ENCODE results near the gene DERA.
A peak's percentile ranks its signal among the peaks of the same experiment; 100 is the strongest.
"Not testable (repeated sequence)": the region's sequence is repeated elsewhere in the genome, so short reads cannot be mapped to it uniquely, and the experiment has no call there.

DERA gene

DNA sequence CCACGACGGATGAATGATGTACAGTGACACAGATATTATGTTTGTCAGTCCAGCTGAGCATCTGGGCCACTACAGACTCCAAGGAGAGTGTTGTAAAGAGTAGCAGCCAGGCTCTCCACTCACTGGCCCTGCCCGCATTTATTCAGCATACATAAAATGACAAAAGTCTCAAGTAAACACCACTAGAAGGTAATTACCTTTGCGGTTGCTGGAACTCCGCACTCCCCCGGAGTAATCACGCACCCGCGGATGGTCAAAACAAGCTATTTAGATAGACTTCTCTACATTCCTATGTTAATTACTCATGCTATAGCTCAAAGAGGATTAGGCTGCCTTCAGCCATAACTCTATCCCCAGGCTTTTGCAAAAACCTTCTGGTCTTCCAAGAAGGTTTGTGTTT, 47.8 kb upstream of the DERA start:
- Histone ChIP-seq H3K27me3 (ENCODE audit: low read length) (no peaks in the 10 kb centered on the region), H3F3A (ENCODE audit: insufficient read depth) (no peaks in the 10 kb centered on the region), H3K9me3 (ENCODE audit: insufficient read depth, low read length) (no peaks in the 10 kb centered on the region), H3K79me2 (ENCODE audit: insufficient read depth, low read length) (no peaks in the 10 kb centered on the region), H3K36me3 (ENCODE audit: low read length) (no peaks in the 10 kb centered on the region), H3K9me2 (replicated peaks; ENCODE audit: insufficient read depth, low read length) (no peaks in the 10 kb centered on the region), H3K27ac (ENCODE audit: low read depth, low read length) (no peak overlapping the region), H3K9ac (ENCODE audit: low read length) (no peak overlapping the region), H3K4me2 (ENCODE audit: low read depth, low read length, poor library complexity, severe bottlenecking) (no peak overlapping the region), H2AFZ (ENCODE audit: low read depth, low read length, severe bottlenecking) (no peak overlapping the region), H4K20me1 (ENCODE audit: low read depth, low read length) (no peaks in the 10 kb centered on the region), H3K4me3 (ENCODE audit: insufficient read depth, low read length, poor library complexity, severe bottlenecking) (no peak overlapping the region)
- no peak for TF ChIP-seq EZH2phosphoT487 (conservative IDR thresholded peaks at IDR 0.05; ENCODE audit: low read length)
- TF ChIP-seq CTCF (IDR thresholded peaks at IDR 0.05; ENCODE audit: insufficient read depth, low read length, poor library complexity, severe bottlenecking) = no peak

- TF ChIP-seq EZH2phosphoT487 (conservative IDR thresholded peaks at IDR 0.05; ENCODE audit: low read length) (no peak), CTCF (IDR thresholded peaks at IDR 0.05; ENCODE audit: insufficient read depth, low read length, poor library complexity, severe bottlenecking) (no peak)
- H3K9ac ChIP-seq (ENCODE audit: low read length) = no peak overlapping the region
- no peak overlapping the region for H2AFZ ChIP-seq (ENCODE audit: low read depth, low read length, severe bottlenecking)
- peak overlapping the region; percentile 10 for H3K4me2 ChIP-seq (ENCODE audit: low read depth, low read length, poor library complexity, severe bottlenecking)
- H3K79me2 ChIP-seq (ENCODE audit: insufficient read depth, low read length) = no peaks in the 10 kb centered on the region
- no peaks in the 10 kb centered on the region for H3K9me2 ChIP-seq (replicated peaks; ENCODE audit: insufficient read depth, low read length)
- H3F3A ChIP-seq (ENCODE audit: insufficient read depth) = no peaks in the 10 kb centered on the region
- H4K20me1 ChIP-seq (ENCODE audit: low read depth, low read length) = no peaks in the 10 kb centered on the region
- H3K9me3 ChIP-seq (ENCODE audit: insufficient read depth, low read length) = no peaks in the 10 kb centered on the region
- H3K27me3 ChIP-seq (ENCODE audit: low read length) = no peaks in the 10 kb centered on the region
- no peak overlapping the region for H3K27ac ChIP-seq (ENCODE audit: low read depth, low read length)
- H3K4me3 ChIP-seq (ENCODE audit: insufficient read depth, low read length, poor library complexity, severe bottlenecking) = no peak overlapping the region
- H3K36me3 ChIP-seq (ENCODE audit: low read length) = no peaks in the 10 kb centered on the region
Measured at GRCh38 chr12:15863984-15864383, 47.1 kb upstream of the DERA start.

DNA sequence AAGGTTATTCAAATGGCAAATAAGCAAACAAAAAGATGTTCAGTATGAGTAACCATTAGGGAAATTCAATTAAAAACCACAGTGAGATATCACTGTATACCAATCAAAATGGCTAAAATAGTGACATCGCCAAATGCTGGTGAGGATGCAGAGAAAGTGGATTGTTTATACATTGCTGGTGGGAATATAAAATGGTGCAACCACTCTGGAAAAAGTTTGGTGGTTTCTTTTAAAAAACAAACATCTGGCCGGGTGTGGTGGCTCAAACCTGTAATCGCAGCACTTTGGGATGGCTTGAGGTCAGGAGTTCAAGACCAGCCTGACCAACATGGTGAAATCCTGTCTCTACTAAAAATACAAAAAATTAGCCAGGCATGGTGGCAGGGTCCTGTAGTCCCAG, 42.9 kb upstream of the DERA start:
- Histone ChIP-seq H3K27me3 (ENCODE audit: low read length) (no peaks in the 10 kb centered on the region), H3K4me2 (ENCODE audit: low read depth, low read length, poor library complexity, severe bottlenecking) (no peak overlapping the region), H3K36me3 (ENCODE audit: low read length) (no peaks in the 10 kb centered on the region), H3F3A (ENCODE audit: insufficient read depth) (no peaks in the 10 kb centered on the region), H3K79me2 (ENCODE audit: insufficient read depth, low read length) (no peaks in the 10 kb centered on the region), H2AFZ (ENCODE audit: low read depth, low read length, severe bottlenecking) (no peak overlapping the region), H3K9ac (ENCODE audit: low read length) (no peak overlapping the region), H3K9me3 (ENCODE audit: insufficient read depth, low read length) (no peaks in the 10 kb centered on the region), H3K9me2 (replicated peaks; ENCODE audit: insufficient read depth, low read length) (no peaks in the 10 kb centered on the region), H3K27ac (ENCODE audit: low read depth, low read length) (no peak overlapping the region), H3K4me3 (ENCODE audit: insufficient read depth, low read length, poor library complexity, severe bottlenecking) (no peak overlapping the region), H4K20me1 (ENCODE audit: low read depth, low read length) (no peaks in the 10 kb centered on the region)
- no peak for TF ChIP-seq CTCF (IDR thresholded peaks at IDR 0.05; ENCODE audit: insufficient read depth, low read length, poor library complexity, severe bottlenecking)
- no peak for TF ChIP-seq EZH2phosphoT487 (conservative IDR thresholded peaks at IDR 0.05; ENCODE audit: low read length)

DNA sequence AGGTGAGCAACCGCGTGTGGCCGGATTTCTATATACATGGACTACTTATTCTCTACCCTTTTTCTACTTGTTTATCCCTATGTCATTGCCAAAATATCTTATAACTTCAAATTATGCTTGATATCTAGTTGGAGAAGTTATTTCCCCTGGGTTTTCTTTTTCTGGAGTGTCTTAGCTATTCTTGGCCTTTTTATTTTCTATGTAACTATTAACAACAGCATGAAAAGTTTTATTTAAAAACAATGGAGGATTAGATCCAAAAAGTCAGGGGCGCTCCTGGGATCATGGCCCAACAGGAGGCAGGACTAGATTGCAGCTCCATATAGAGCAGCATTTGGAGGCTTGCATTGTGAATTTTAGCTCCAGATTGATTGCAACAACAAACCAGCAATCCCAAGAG, 37.6 kb upstream of the DERA start:
- TF ChIP-seq EZH2phosphoT487 (conservative IDR thresholded peaks at IDR 0.05; ENCODE audit: low read length) = no peak
- H3K36me3 ChIP-seq (ENCODE audit: low read length) = no peaks in the 10 kb centered on the region
- H3K27me3 ChIP-seq (ENCODE audit: low read length) = no peaks in the 10 kb centered on the region
- H3K27ac ChIP-seq (ENCODE audit: low read depth, low read length) = no peak overlapping the region
- no peak overlapping the region for H3K9ac ChIP-seq (ENCODE audit: low read length)
- no peak overlapping the region for H3K4me2 ChIP-seq (ENCODE audit: low read depth, low read length, poor library complexity, severe bottlenecking)
- H3K9me2 ChIP-seq (replicated peaks; ENCODE audit: insufficient read depth, low read length) = no peaks in the 10 kb centered on the region
- no peaks in the 10 kb centered on the region for H3K79me2 ChIP-seq (ENCODE audit: insufficient read depth, low read length)
- no peaks in the 10 kb centered on the region for H3K9me3 ChIP-seq (ENCODE audit: insufficient read depth, low read length)
- H3K4me3 ChIP-seq (ENCODE audit: insufficient read depth, low read length, poor library complexity, severe bottlenecking) = no peak overlapping the region
- H4K20me1 ChIP-seq (ENCODE audit: low read depth, low read length) = no peaks in the 10 kb centered on the region
- no peaks in the 10 kb centered on the region for H3F3A ChIP-seq (ENCODE audit: insufficient read depth)
- H2AFZ ChIP-seq (ENCODE audit: low read depth, low read length, severe bottlenecking) = no peak overlapping the region

DNA sequence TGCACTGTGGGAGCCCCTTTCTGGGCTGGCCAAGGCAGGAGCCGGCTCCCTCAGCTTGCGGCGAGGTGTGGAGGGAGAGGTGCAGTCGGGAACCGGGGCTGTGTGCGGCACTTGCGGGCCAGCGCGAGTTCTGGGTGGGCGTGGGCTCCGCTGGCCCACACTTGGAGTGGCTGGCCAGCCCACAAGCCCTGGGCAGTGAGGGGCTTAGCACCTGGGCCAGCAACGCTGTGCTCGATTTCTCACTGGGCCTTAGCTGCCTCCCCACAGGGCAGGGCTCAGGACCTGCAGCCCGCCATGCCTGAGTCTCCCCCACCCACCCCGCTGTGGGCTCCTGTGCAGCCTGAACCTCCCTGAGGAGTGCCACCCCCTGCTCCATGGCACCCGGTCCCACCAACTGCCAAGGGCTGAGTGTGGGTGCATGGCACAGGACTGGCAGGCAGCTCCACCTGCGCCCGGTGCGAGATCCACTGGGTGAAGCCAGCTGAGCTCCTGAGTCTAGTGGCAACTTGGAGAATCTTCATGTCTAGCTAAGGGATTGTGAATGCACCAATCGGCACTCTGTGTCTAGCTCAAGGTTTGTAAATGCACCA, 36.5 kb upstream of the DERA start:
- H2AFZ ChIP-seq (ENCODE audit: low read depth, low read length, severe bottlenecking); H3K9me3 ChIP-seq (ENCODE audit: insufficient read depth, low read length); H3K9me2 ChIP-seq (replicated peaks; ENCODE audit: insufficient read depth, low read length); H3K79me2 ChIP-seq (ENCODE audit: insufficient read depth, low read length); H3K4me2 ChIP-seq (ENCODE audit: low read depth, low read length, poor library complexity, severe bottlenecking); H3F3A ChIP-seq (ENCODE audit: insufficient read depth); H3K27me3 ChIP-seq (ENCODE audit: low read length); H3K27ac ChIP-seq (ENCODE audit: low read depth, low read length); H3K4me3 ChIP-seq (ENCODE audit: insufficient read depth, low read length, poor library complexity, severe bottlenecking); H3K36me3 ChIP-seq (ENCODE audit: low read length); H4K20me1 ChIP-seq (ENCODE audit: low read depth, low read length); H3K9ac ChIP-seq (ENCODE audit: low read length): not testable (repeated sequence)

All from SU-DHL-6 (cell line).